ENCODE results near the gene TMEM190. TPM values are rescaled to one million over a fixed set of nuclear protein-coding genes. Genes with fewer than 3 reads are reported as not detected.

The TMEM190 gene
- polyA plus RNA-seq, 2 donors = not detected

DNA sequence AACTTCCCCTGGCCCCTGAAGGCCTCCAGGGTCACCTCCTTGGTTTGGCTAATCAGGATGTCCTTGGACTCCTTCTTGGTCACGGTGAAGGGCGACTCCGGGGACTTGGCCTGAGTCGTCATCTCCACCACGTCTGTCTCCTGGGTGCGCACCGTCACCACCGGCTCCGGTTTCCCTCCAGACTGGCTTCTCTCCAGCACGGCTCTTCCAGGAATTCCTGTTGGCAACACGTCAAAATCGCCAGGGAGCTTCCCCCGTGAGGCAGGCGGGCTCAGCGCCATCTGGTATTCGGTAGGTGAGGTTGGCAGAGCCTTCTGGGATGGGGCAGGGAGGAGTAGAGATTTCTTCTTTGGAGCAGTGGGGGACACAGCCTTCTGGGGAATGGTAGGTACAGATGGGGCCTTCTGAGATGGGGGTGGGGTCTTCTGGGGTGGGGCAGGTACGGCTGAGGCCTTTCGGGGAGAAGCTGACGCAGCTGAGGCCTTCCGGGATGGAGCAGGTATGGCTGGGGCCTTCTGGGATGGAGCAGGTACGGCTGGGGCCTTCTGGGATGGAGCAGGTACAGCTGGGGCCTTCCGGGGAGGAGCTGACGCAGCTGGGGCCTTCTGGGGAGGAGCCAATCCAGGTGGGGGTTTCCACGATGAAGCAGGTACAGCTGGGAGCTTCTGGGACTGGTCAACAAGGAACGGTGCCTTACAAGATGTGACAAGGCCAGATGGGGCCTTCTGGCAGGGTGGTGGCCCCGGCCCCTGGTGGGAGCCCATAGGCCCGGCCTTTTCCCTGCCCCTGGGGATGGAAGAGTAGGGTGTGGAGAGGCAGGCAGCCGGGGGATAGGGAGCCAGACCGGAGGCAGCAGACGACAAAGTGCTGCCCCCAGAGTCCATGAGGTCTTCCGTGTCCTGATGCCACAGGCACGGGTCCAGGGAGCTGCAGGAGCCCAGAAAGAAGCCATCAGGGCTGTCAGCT, 17.4 kb upstream of the TMEM190 start:
- Histone ChIP-seq H3K4me1 (ENCODE audit: control insufficient read depth in 2 of 2, insufficient read depth in 2 of 2, low read length in 1 of 2) (peaks cover 0 to 3% of the 10 kb centered on the region in 2 donors), H3K9me3 (ENCODE audit: control insufficient read depth in 2 of 2, insufficient read depth in 1 of 2, low read depth in 1 of 2, low read length in 1 of 2) (no peaks in the 10 kb centered on the region), H3K4me3 (ENCODE audit: low read depth in 1 of 2, low read length in 2 of 2) (no peak overlapping the region), H3K27me3 (ENCODE audit: control insufficient read depth in 1 of 2, insufficient read depth in 2 of 2, low read length in 2 of 2) (peaks cover 0 to 2% of the 10 kb centered on the region in 2 donors), H3K27ac (ENCODE audit: low read depth in 2 of 2, low read length in 1 of 2) (no peak overlapping the region), H3K36me3 (ENCODE audit: control insufficient read depth in 2 of 2, insufficient read depth in 2 of 2, low read length in 1 of 2) (no peaks in the 10 kb centered on the region)
- 67 to 71% methylated on average over 32 of the region's 32 CpGs for WGBS, 2 donors

DNA sequence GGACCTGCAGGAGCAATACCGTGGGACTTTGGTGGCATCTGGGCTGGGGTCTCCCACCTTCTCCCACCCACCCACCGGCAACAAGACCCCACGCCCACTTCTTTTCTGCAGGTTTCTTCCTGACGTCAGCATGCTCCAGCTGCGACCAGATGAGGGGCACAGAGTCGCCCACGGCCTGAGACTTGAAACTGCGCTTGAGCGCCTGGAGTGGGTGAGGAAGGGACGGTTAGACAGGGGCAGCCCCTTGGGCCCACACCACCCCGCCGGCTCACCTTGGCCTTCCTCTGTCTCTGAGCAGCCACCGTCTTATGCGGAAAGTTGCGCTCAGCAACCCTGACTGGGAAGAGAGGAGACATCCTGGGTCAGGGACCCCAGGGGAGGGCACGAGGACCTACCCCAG, 15.7 kb upstream of the TMEM190 start:
- H3K36me3 ChIP-seq (ENCODE audit: control insufficient read depth in 2 of 2, insufficient read depth in 2 of 2, low read length in 1 of 2) = no peaks in the 10 kb centered on the region
- H3K4me3 ChIP-seq (ENCODE audit: low read depth in 1 of 2, low read length in 2 of 2) = no peak overlapping the region
- peaks cover 0 to 2% of the 10 kb centered on the region in 2 donors for H3K27me3 ChIP-seq (ENCODE audit: control insufficient read depth in 1 of 2, insufficient read depth in 2 of 2, low read length in 2 of 2)
- 89 to 95% methylated on average over 16 of the region's 16 CpGs for WGBS, 2 donors
- no peak overlapping the region for H3K27ac ChIP-seq (ENCODE audit: low read depth in 2 of 2, low read length in 1 of 2)
- H3K4me1 ChIP-seq (ENCODE audit: control insufficient read depth in 2 of 2, insufficient read depth in 2 of 2, low read length in 1 of 2) = no peaks in the 10 kb centered on the region
- H3K9me3 ChIP-seq (ENCODE audit: control insufficient read depth in 2 of 2, insufficient read depth in 1 of 2, low read depth in 1 of 2, low read length in 1 of 2) = no peaks in the 10 kb centered on the region

DNA sequence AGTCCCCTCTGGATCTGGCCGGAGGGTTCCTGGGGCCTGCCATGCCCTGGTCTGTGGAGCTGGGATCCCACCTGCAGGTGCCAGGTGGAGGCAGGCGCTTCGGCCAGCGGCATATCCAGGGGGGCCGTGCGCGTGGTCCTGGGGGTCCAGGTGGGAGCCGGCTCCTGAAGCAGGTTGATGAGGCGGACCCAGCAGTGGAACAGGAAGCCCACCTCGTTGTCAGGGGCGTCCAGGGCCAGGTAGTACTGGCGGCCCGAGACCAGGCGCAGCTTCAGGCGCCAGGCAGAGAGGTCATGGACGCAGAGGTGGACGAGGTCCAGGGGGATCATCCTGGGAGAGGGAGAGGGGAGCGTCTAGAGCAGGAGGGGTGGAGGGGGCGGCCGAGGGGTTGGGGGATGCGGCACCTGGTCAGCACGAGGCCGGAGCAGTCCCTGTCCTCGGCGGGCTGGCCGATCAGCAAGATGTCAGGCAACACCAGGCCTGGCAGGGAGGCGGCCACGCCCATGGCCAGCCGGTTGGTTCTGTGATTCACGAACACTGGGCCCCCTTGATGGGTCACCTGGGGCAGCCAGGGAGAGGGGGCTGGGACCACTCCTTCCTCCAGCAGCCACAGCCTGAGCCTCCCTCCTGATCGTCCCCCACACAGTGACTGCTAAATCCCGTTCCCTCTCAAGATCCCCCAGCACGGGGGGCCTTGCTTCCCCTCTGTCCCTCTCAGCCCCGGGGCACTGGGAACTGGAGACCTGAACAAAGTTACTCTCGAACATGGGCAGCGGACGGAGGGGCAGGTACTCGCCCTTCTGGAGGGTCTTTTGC, 14.2 kb upstream of the TMEM190 start:
- Histone ChIP-seq H3K27ac (ENCODE audit: low read depth in 2 of 2, low read length in 1 of 2) (no peak overlapping the region), H3K9me3 (ENCODE audit: control insufficient read depth in 2 of 2, insufficient read depth in 1 of 2, low read depth in 1 of 2, low read length in 1 of 2) (no peaks in the 10 kb centered on the region), H3K27me3 (ENCODE audit: control insufficient read depth in 1 of 2, insufficient read depth in 2 of 2, low read length in 2 of 2) (peaks cover 0 to 2% of the 10 kb centered on the region in 2 donors), H3K36me3 (ENCODE audit: control insufficient read depth in 2 of 2, insufficient read depth in 2 of 2, low read length in 1 of 2) (no peaks in the 10 kb centered on the region), H3K4me1 (ENCODE audit: control insufficient read depth in 2 of 2, insufficient read depth in 2 of 2, low read length in 1 of 2) (no peaks in the 10 kb centered on the region), H3K4me3 (ENCODE audit: low read depth in 1 of 2, low read length in 2 of 2) (no peak overlapping the region)
- 75 to 76% methylated on average over 29 to 38 of the region's 38 CpGs for WGBS, 2 donors

DNA sequence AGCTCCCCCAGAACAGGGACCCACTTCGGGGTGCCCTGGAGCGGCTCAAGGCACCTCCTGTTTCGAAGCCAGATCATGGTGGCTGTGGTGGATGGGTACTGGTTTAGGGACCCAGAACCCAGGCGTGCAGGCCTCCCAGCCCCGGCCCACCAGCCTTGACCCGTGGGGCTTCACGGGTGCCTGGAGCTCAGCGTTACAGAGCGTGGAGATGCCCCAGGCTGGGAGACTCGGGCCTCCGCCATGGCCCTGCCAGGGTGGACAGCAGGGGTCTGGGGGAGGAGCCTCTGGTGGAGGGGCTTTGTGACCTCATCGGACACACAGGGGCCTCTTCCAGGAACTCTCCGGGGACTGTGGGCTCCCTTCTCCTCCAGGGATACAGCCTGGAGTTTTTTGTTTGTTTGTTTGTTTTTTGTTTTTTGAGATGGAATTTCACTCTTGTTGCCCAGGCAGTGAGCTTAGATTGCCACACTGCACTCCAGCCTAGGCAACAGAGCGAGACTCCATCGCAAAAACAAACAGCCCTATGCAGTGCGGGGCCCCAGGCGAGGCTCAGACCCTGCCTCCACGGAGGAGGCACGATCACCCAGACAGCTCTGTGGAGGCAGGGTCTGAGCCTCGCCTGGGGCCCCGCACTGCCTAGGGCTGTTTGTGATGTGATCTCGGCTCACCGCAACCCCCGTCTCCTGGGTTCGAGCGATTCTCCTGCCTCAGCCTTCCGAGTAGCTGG, 13.5 kb upstream of the TMEM190 start, which contains the start of gene GARIN5B:
Gene GARIN5B (minus strand): TSS at position 271 of the 727 bp plus-strand sequence. CDS start 194 bp downstream, at position 77.
- Histone ChIP-seq H3K4me1 (ENCODE audit: control insufficient read depth in 2 of 2, insufficient read depth in 2 of 2, low read length in 1 of 2) (no peaks in the 10 kb centered on the region), H3K36me3 (ENCODE audit: control insufficient read depth in 2 of 2, insufficient read depth in 2 of 2, low read length in 1 of 2) (no peaks in the 10 kb centered on the region), H3K4me3 (ENCODE audit: low read depth in 1 of 2, low read length in 2 of 2) (no peak within 1 kb of the TSS), H3K27ac (ENCODE audit: low read depth in 2 of 2, low read length in 1 of 2) (no peak within 1 kb of the TSS), H3K9me3 (ENCODE audit: control insufficient read depth in 2 of 2, insufficient read depth in 1 of 2, low read depth in 1 of 2, low read length in 1 of 2) (no peaks in the 10 kb centered on the region), H3K27me3 (ENCODE audit: control insufficient read depth in 1 of 2, insufficient read depth in 2 of 2, low read length in 2 of 2) (peaks cover 0 to 2% of the 10 kb centered on the region in 2 donors)
- 83% methylated on average over 27 of the region's 27 CpGs for WGBS, 2 donors

DNA sequence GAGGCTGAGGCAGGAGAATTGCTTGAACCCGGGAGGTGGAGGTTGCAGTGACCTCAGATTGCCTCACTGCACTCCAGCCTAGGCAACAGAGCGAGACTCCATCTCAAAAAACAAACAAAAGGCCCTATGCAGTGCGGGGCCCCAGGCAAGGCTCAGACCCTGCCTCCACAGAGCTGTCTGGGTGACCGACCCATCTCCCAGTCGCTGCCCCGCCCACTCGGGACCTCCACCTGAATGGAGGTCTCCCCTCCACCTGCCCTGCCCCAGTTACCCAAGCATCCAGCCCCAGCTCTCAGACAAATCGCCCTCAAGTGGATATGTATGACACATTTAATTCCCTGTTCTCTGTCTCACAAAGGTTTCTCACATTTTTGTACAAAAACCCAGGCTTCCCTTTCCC, 11.4 kb upstream of the TMEM190 start:
- Histone ChIP-seq H3K27ac (ENCODE audit: low read depth in 2 of 2, low read length in 1 of 2) (no peak overlapping the region), H3K9me3 (ENCODE audit: control insufficient read depth in 2 of 2, insufficient read depth in 1 of 2, low read depth in 1 of 2, low read length in 1 of 2) (no peaks in the 10 kb centered on the region), H3K4me3 (ENCODE audit: low read depth in 1 of 2, low read length in 2 of 2) (no peak overlapping the region), H3K4me1 (ENCODE audit: control insufficient read depth in 2 of 2, insufficient read depth in 2 of 2, low read length in 1 of 2) (peaks cover 0 to 6% of the 10 kb centered on the region in 2 donors), H3K27me3 (ENCODE audit: control insufficient read depth in 1 of 2, insufficient read depth in 2 of 2, low read length in 2 of 2) (peaks cover 0 to 16% of the 10 kb centered on the region in 2 donors), H3K36me3 (ENCODE audit: control insufficient read depth in 2 of 2, insufficient read depth in 2 of 2, low read length in 1 of 2) (no peaks in the 10 kb centered on the region)
- 89 to 92% methylated on average over 8 of the region's 8 CpGs for WGBS, 2 donors

DNA sequence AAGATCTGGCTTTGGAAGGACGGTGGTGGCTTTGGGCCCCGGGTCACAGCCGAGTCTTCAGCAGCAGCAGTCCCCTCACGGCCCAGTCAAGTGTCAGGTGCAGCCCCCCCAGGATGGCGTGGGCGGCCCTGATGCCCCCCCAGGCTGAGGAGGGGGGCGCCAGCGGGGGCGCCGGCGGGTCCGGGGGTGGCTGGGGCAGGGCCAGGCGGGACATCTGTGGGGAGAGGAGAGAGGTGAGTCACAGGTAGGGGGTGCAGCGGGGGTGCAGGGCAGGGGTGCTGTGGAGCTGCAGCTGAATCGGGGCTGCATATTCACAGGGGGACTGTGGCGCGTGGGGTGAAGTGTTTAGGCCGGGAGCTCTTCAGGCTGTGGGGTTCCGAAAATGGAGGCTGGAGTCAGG, 10.7 kb upstream of the TMEM190 start:
- Histone ChIP-seq H3K27me3 (ENCODE audit: control insufficient read depth in 1 of 2, insufficient read depth in 2 of 2, low read length in 2 of 2) (peaks cover 0 to 22% of the 10 kb centered on the region in 2 donors), H3K36me3 (ENCODE audit: control insufficient read depth in 2 of 2, insufficient read depth in 2 of 2, low read length in 1 of 2) (no peaks in the 10 kb centered on the region), H3K4me3 (ENCODE audit: low read depth in 1 of 2, low read length in 2 of 2) (no peak overlapping the region), H3K4me1 (ENCODE audit: control insufficient read depth in 2 of 2, insufficient read depth in 2 of 2, low read length in 1 of 2) (peaks cover 0 to 6% of the 10 kb centered on the region in 2 donors), H3K9me3 (ENCODE audit: control insufficient read depth in 2 of 2, insufficient read depth in 1 of 2, low read depth in 1 of 2, low read length in 1 of 2) (no peaks in the 10 kb centered on the region), H3K27ac (ENCODE audit: low read depth in 2 of 2, low read length in 1 of 2) (no peak overlapping the region)
- WGBS, 2 donors = 66 to 68% methylated on average over 19 of the region's 19 CpGs

DNA sequence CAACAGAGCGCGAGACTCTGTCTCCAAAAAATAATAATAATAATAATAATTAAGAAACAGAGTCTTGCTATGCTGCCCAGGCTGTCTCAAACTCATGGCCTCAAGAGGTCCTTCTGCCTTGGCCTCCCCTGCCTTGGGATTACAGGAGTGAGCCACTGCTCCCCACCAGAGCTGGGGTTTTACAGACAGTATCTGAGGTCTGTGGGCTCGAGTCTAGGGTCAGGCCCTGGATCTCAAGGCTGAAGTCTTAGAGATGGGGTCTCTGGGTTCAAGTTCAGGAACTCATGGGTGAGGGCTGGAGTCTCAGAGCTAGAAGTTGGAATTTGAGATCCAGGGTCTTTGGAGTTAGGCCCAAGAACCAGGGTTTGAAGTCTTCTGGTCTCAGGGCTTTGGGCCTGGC, 9.8 kb upstream of the TMEM190 start:
- Histone ChIP-seq H3K27ac (ENCODE audit: low read depth in 2 of 2, low read length in 1 of 2) (no peak overlapping the region), H3K9me3 (ENCODE audit: control insufficient read depth in 2 of 2, insufficient read depth in 1 of 2, low read depth in 1 of 2, low read length in 1 of 2) (no peaks in the 10 kb centered on the region), H3K4me1 (ENCODE audit: control insufficient read depth in 2 of 2, insufficient read depth in 2 of 2, low read length in 1 of 2) (peaks cover 0 to 6% of the 10 kb centered on the region in 2 donors), H3K27me3 (ENCODE audit: control insufficient read depth in 1 of 2, insufficient read depth in 2 of 2, low read length in 2 of 2) (peaks cover 0 to 27% of the 10 kb centered on the region in 2 donors), H3K4me3 (ENCODE audit: low read depth in 1 of 2, low read length in 2 of 2) (no peak overlapping the region), H3K36me3 (ENCODE audit: control insufficient read depth in 2 of 2, insufficient read depth in 2 of 2, low read length in 1 of 2) (no peaks in the 10 kb centered on the region)
- 67 to 76% methylated on average over 3 of the region's 3 CpGs for WGBS, 2 donors

DNA sequence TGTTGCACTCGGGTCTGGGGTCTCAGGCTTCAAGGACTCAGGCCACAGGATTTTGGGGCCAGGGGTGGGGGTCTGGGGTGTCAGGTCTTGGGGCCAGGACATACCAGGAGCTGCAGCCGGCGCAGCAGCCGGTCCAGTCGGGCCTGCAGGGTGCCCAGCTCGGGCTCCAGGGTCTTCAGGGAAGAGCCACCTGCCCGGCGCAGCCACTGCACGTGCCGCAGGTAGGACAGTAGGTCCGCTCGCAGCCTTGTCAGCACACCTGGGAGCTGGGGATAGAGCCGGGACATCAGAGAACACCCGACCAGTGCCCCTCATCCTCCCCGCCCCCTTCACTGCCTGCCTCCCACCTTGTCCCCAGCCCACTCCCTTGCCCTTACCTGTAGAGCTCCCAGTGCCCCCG, 8.5 kb upstream of the TMEM190 start:
- H3K9me3 ChIP-seq (ENCODE audit: control insufficient read depth in 2 of 2, insufficient read depth in 1 of 2, low read depth in 1 of 2, low read length in 1 of 2) = no peaks in the 10 kb centered on the region
- H3K27ac ChIP-seq (ENCODE audit: low read depth in 2 of 2, low read length in 1 of 2) = no peak overlapping the region
- no peak overlapping the region for H3K4me3 ChIP-seq (ENCODE audit: low read depth in 1 of 2, low read length in 2 of 2)
- H3K27me3 ChIP-seq (ENCODE audit: control insufficient read depth in 1 of 2, insufficient read depth in 2 of 2, low read length in 2 of 2) = peaks cover 0 to 32% of the 10 kb centered on the region in 2 donors
- 80 to 87% methylated on average over 14 to 16 of the region's 16 CpGs for WGBS, 2 donors
- H3K36me3 ChIP-seq (ENCODE audit: control insufficient read depth in 2 of 2, insufficient read depth in 2 of 2, low read length in 1 of 2) = no peaks in the 10 kb centered on the region
- peaks cover 0 to 6% of the 10 kb centered on the region in 2 donors for H3K4me1 ChIP-seq (ENCODE audit: control insufficient read depth in 2 of 2, insufficient read depth in 2 of 2, low read length in 1 of 2)
